NCI-H1092 (cell line): ENCODE results near the gene ATP2A1.
"Not testable (repeated sequence)": the region's sequence is repeated elsewhere in the genome, so short reads cannot be mapped to it uniquely, and the experiment has no call there.

Experiments
- DNase-seq: peaks from one replicate; lab custom pipeline; 2025; lab: John Stamatoyannopoulos, UW

The ATP2A1 gene

GRCh38 chr16:28935924-28936783, 57.9 kb downstream of the ATP2A1 start:
- DNase-seq, result peak; percentile 18

- DNase-seq, result no peak
Measured at GRCh38 chr16:28936784-28937155, 58.5 kb downstream of the ATP2A1 start.

- no peak for DNase-seq
Measured at GRCh38 chr16:28937222-28937876, 59.1 kb downstream of the ATP2A1 start.

GRCh38 chr16:28938721-28939120, 60.4 kb downstream of the ATP2A1 start:
- no peak for DNase-seq

GRCh38 chr16:28939825-28940224, 61.5 kb downstream of the ATP2A1 start:
- not testable (repeated sequence) for DNase-seq

GRCh38 chr16:28943281-28943680, 65.0 kb downstream of the ATP2A1 start:
- DNase-seq, result no peak

GRCh38 chr16:28946681-28947080, 68.4 kb downstream of the ATP2A1 start:
- no peak for DNase-seq

- peak; percentile 99 for DNase-seq
Measured at GRCh38 chr16:28950648-28951409, 72.5 kb downstream of the ATP2A1 start, which contains the start of gene NFATC2IP. Gene NFATC2IP, plus strand, starts transcription at chr16:28950937. Its CDS starts 75 bp downstream, at chr16:28951012.

- DNase-seq, result no peak
Measured at GRCh38 chr16:28951410-28951943, 73.2 kb downstream of the ATP2A1 start.
